Endothelial cell of umbilical vein (primary cell): ENCODE measurements around the gene MCTP2.
"Not testable (repeated sequence)": the region's sequence is repeated elsewhere in the genome, so short reads cannot be mapped to it uniquely, and the experiment has no call there.

Source experiments
- EZH2 ChIP-seq: IDR thresholded peaks from 2 replicates; pipeline ENCODE4 v1.6.1; 2012; ENCODE audit warnings: borderline replicate concordance, low read depth, mild to moderate bottlenecking, moderate library complexity, low read length, inconsistent platforms; ENCODE audit not compliant: severe bottlenecking
- FOS ChIP-seq: IDR thresholded peaks from 2 replicates; pipeline ENCODE4 v1.6.1; 2011; ENCODE audit warnings: mild to moderate bottlenecking, low read length, moderate library complexity, borderline replicate concordance; ENCODE audit not compliant: insufficient read depth
- GATA2 ChIP-seq: IDR thresholded peaks from 2 replicates; pipeline ENCODE4 v1.7.0; 2011; ENCODE audit warnings: low read depth, mild to moderate bottlenecking, moderate library complexity, mixed read lengths, low read length; ENCODE audit not compliant: insufficient read length, insufficient read depth
- JUN ChIP-seq: IDR thresholded peaks from 2 replicates; pipeline ENCODE4 v1.6.1; 2011; ENCODE audit warnings: borderline replicate concordance, low read depth; ENCODE audit not compliant: insufficient read length, insufficient read depth
- MYC ChIP-seq: IDR thresholded peaks from one replicate; pipeline ENCODE4 v1.6.1; 2011; ENCODE audit warnings: mild to moderate bottlenecking, low read depth, low read length
- POLR2A ChIP-seq: IDR thresholded peaks from 2 replicates; pipeline ENCODE4 v1.6.1; 2012; ENCODE audit warnings: low read depth, mild to moderate bottlenecking, control low read depth, low read length
- POLR2AphosphoS5 ChIP-seq: IDR thresholded peaks from 2 replicates; pipeline ENCODE4 v1.6.1; 2012; ENCODE audit warnings: low read depth, mild to moderate bottlenecking, control low read depth, low read length, moderate library complexity; ENCODE audit not compliant: insufficient read depth
- TF ChIP-seq, protein P1 (sequence below), 2 donors: IDR thresholded peaks; 1 replicate in 1 of 2; 2 replicates in 1 of 2; pipeline ENCODE4 v1.5.1; 2011; ENCODE audit warnings: low read length in 2 of 2, mild to moderate bottlenecking in 2 of 2, moderate library complexity in 2 of 2, control low read depth in 1 of 2, inconsistent platforms in 1 of 2, low read depth in 1 of 2; ENCODE audit not compliant: insufficient read depth in 1 of 2; ENCODE audit errors: extremely low read depth in 1 of 2
- TF ChIP-seq, protein P2 (sequence below): IDR thresholded peaks from 2 replicates; pipeline ENCODE4 v1.6.1; 2011; ENCODE audit not compliant: insufficient read depth, insufficient read length

- TF ChIP-seq, protein P1, sequence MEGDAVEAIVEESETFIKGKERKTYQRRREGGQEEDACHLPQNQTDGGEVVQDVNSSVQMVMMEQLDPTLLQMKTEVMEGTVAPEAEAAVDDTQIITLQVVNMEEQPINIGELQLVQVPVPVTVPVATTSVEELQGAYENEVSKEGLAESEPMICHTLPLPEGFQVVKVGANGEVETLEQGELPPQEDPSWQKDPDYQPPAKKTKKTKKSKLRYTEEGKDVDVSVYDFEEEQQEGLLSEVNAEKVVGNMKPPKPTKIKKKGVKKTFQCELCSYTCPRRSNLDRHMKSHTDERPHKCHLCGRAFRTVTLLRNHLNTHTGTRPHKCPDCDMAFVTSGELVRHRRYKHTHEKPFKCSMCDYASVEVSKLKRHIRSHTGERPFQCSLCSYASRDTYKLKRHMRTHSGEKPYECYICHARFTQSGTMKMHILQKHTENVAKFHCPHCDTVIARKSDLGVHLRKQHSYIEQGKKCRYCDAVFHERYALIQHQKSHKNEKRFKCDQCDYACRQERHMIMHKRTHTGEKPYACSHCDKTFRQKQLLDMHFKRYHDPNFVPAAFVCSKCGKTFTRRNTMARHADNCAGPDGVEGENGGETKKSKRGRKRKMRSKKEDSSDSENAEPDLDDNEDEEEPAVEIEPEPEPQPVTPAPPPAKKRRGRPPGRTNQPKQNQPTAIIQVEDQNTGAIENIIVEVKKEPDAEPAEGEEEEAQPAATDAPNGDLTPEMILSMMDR (IDR thresholded peaks at IDR 0.05; ENCODE audit: extremely low read depth in 1 of 2, insufficient read depth in 1 of 2, low read depth in 1 of 2, low read length in 2 of 2): not testable (repeated sequence)
- TF ChIP-seq POLR2A, POLR2AphosphoS5, GATA2, EZH2, MYC, JUN, FOS: not testable (repeated sequence)
- TF ChIP-seq, protein P2, sequence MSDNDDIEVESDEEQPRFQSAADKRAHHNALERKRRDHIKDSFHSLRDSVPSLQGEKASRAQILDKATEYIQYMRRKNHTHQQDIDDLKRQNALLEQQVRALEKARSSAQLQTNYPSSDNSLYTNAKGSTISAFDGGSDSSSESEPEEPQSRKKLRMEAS: not testable (repeated sequence)
Measured at GRCh38 chr15:94493586-94493985, 262.2 kb downstream of the MCTP2 start.
